HEK293 (cell line): ENCODE data around the gene BRDT.
"Not testable (repeated sequence)": the region's sequence is repeated elsewhere in the genome, so short reads cannot be mapped to it uniquely, and the experiment has no call there.

ENCODE experiments used
- CTCF ChIP-seq: fragments of 450-650 bp; formaldehyde crosslinking; IDR thresholded peaks from 2 replicates; pipeline ENCODE4 v1.5.1; 2016; ENCODE audit warnings: missing biosample characterization, missing genetic modification characterization
- KLF16 ChIP-seq: fragments of 450-650 bp; formaldehyde crosslinking; IDR thresholded peaks from 2 replicates; pipeline ENCODE4 v1.5.1; 2017; ENCODE audit warnings: missing biosample characterization, missing genetic modification characterization
- SP2 ChIP-seq: fragments of 450-650 bp; formaldehyde crosslinking; IDR thresholded peaks from 2 replicates; pipeline ENCODE4 v1.5.1; 2016; ENCODE audit warnings: missing biosample characterization, missing genetic modification characterization
- ZNF549 ChIP-seq: fragments of 450-650 bp; IDR thresholded peaks from 2 replicates; pipeline ENCODE4 v1.5.1; 2018; ENCODE audit warnings: missing biosample characterization, missing genetic modification characterization, mild to moderate bottlenecking, inconsistent platforms, moderate library complexity
- ZNF785 ChIP-seq: fragments of 450-650 bp; formaldehyde crosslinking; IDR thresholded peaks from 2 replicates; pipeline ENCODE4 v1.5.1; 2016; ENCODE audit warnings: missing biosample characterization, missing genetic modification characterization

GRCh38 chr1:92026042-92026441, 76.8 kb downstream of the BRDT start:
- not testable (repeated sequence) for TF ChIP-seq CTCF (tag by site-specific recombination); ZNF549 (tag by site-specific recombination); SP2 (tag by site-specific recombination); KLF16; ZNF785 (tag by site-specific recombination)
